Measurements from ENCODE around the gene MRM2.

MRM2 gene

DNA sequence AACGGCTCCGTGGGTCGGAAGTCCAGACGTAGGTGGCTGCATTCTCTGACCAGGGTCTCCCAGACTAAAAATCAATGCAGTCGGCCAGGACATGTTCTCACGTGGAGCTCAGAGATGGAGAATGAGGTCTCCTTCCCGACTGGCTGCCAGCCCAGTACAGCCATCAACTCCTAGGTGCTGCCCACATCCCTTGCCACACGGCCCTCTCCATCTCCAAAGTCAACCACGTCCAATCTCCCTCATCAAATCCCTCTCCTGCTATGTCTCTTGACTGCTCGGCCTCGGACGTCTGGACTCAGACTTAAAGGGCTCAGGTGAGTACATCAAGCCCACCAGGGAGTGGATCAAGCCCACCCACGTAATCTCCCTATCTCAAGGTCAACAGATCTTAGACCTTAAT is 16.2 kb downstream of the MRM2 start (continued):
- TF ChIP-seq, protein P1, sequence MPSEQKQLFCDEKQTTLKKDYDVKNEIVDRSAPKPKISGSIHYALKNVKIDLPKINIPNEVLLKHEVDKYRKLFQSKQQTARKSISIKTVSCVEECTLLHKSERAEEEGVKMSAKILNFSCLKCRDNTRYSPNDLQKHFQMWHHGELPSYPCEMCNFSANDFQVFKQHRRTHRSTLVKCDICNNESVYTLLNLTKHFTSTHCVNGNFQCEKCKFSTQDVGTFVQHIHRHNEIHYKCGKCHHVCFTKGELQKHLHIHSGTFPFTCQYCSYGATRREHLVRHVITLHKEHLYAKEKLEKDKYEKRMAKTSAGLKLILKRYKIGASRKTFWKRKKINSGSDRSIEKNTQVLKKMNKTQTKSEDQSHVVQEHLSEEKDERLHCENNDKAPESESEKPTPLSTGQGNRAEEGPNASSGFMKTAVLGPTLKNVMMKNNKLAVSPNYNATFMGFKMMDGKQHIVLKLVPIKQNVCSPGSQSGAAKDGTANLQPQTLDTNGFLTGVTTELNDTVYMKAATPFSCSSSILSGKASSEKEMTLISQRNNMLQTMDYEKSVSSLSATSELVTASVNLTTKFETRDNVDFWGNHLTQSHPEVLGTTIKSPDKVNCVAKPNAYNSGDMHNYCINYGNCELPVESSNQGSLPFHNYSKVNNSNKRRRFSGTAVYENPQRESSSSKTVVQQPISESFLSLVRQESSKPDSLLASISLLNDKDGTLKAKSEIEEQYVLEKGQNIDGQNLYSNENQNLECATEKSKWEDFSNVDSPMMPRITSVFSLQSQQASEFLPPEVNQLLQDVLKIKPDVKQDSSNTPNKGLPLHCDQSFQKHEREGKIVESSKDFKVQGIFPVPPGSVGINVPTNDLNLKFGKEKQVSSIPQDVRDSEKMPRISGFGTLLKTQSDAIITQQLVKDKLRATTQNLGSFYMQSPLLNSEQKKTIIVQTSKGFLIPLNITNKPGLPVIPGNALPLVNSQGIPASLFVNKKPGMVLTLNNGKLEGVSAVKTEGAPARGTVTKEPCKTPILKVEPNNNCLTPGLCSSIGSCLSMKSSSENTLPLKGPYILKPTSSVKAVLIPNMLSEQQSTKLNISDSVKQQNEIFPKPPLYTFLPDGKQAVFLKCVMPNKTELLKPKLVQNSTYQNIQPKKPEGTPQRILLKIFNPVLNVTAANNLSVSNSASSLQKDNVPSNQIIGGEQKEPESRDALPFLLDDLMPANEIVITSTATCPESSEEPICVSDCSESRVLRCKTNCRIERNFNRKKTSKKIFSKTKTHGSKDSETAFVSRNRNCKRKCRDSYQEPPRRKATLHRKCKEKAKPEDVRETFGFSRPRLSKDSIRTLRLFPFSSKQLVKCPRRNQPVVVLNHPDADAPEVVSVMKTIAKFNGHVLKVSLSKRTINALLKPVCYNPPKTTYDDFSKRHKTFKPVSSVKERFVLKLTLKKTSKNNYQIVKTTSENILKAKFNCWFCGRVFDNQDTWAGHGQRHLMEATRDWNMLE (tag by site-specific recombination; conservative IDR thresholded peaks at IDR 0.05; ENCODE audit: low read depth): no peak
- TF ChIP-seq KLF10 (tag by site-specific recombination; IDR thresholded peaks at IDR 0.05): no peak
- TF ChIP-seq ZNF362 (tag by site-specific recombination; IDR thresholded peaks at IDR 0.05): no peak
- TF ChIP-seq, protein P2, sequence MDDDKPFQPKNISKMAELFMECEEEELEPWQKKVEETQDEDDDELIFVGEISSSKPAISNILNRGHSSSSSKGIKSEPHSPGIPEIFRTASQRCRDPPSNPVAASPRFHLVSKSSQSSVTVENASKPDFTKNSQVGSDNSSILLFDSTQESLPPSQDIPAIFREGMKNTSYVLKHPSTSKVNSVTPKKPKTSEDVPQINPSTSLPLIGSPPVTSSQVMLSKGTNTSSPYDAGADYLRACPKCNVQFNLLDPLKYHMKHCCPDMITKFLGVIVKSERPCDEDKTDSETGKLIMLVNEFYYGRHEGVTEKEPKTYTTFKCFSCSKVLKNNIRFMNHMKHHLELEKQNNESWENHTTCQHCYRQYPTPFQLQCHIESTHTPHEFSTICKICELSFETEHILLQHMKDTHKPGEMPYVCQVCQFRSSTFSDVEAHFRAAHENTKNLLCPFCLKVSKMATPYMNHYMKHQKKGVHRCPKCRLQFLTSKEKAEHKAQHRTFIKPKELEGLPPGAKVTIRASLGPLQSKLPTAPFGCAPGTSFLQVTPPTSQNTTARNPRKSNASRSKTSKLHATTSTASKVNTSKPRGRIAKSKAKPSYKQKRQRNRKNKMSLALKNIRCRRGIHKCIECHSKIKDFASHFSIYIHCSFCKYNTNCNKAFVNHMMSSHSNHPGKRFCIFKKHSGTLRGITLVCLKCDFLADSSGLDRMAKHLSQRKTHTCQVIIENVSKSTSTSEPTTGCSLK (tag by site-specific recombination; IDR thresholded peaks at IDR 0.05): no peak

DNA sequence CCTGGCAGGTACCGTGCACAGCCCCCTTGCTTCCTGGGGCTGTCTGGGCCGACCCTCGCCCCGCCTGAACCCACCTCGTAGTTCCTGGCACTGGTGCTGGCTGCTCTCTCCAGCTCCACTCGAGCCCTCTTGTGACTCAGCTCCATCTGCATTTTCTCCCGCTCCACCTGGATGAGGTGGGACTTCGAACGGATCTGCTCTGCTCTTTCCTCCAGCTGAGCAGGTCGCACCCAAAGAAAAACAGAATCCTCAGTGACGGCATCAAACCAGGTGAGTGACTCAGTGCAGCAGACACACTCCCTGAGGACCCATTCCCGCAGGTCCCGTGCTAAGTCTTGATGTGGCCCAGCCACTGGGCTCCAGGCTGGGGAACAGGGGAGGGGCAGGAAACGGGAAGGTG is 16.7 kb downstream of the MRM2 start:
- POLR2A ChIA-PET: no interaction called here
- Histone ChIP-seq H3K27ac (ENCODE audit: extremely low read depth, low read depth, low read length) (no peak overlapping the region), H3K4me3 (ENCODE audit: low read depth, low read length) (no peak overlapping the region), H3K4me1 (ENCODE audit: control insufficient read depth, insufficient read depth, low read length) (no peaks in the 10 kb centered on the region), H3K36me3 (ENCODE audit: control insufficient read depth in 2 of 2, insufficient read depth in 1 of 2, low read length in 2 of 2) (peaks cover 11 to 92% of the 10 kb centered on the region in 2 experiments), H3K9me3 (ENCODE audit: control insufficient read depth, insufficient read depth, low read depth, low read length) (no peaks in the 10 kb centered on the region)
- TF ChIP-seq ZNF777 (tag by site-specific recombination; IDR thresholded peaks at IDR 0.05; ENCODE audit: borderline replicate concordance): no peak
- TF ChIP-seq BCL11A (tag by site-specific recombination; IDR thresholded peaks at IDR 0.05; ENCODE audit: low read depth): no peak
- TF ChIP-seq ZNF416 (tag by site-specific recombination; IDR thresholded peaks at IDR 0.05): no peak
- no peak for TF ChIP-seq ZNF37A (tag by site-specific recombination; IDR thresholded peaks at IDR 0.05)
- TF ChIP-seq ZBTB21 (tag by site-specific recombination; IDR thresholded peaks at IDR 0.05): no peak
- TF ChIP-seq, protein P3, sequence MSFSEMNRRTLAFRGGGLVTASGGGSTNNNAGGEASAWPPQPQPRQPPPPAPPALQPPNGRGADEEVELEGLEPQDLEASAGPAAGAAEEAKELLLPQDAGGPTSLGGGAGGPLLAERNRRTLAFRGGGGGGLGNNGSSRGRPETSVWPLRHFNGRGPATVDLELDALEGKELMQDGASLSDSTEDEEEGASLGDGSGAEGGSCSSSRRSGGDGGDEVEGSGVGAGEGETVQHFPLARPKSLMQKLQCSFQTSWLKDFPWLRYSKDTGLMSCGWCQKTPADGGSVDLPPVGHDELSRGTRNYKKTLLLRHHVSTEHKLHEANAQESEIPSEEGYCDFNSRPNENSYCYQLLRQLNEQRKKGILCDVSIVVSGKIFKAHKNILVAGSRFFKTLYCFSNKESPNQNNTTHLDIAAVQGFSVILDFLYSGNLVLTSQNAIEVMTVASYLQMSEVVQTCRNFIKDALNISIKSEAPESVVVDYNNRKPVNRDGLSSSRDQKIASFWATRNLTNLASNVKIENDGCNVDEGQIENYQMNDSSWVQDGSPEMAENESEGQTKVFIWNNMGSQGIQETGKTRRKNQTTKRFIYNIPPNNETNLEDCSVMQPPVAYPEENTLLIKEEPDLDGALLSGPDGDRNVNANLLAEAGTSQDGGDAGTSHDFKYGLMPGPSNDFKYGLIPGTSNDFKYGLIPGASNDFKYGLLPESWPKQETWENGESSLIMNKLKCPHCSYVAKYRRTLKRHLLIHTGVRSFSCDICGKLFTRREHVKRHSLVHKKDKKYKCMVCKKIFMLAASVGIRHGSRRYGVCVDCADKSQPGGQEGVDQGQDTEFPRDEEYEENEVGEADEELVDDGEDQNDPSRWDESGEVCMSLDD (tag by site-specific recombination; IDR thresholded peaks at IDR 0.05): no peak
- no peak for TF ChIP-seq ZNF404 (tag by site-specific recombination; IDR thresholded peaks at IDR 0.05)
- no peak for TF ChIP-seq ZNF214 (tag by site-specific recombination; IDR thresholded peaks at IDR 0.05; ENCODE audit: borderline replicate concordance)
- no peak for TF ChIP-seq EGR2 (tag by site-specific recombination; IDR thresholded peaks at IDR 0.05; ENCODE audit: low read depth)
- CTCF ChIA-PET: no interaction called here
